ENCODE measurements around the gene PLXNC1. TPM values are rescaled to one million over a fixed set of nuclear protein-coding genes. Genes with fewer than 3 reads are reported as not detected.

PLXNC1 gene
- total RNA-seq, 4 donors from 2014 or later = 4.8 to 6.8 (median 6.2) TPM

- no peaks in the 10 kb centered on the region for H3K27me3 ChIP-seq
- H3K27ac ChIP-seq = no peak overlapping the region
- no peak for TF ChIP-seq EP300 (IDR thresholded peaks at IDR 0.05)
- no peak for TF ChIP-seq POLR2A (IDR thresholded peaks at IDR 0.05)
- TF ChIP-seq CTCF (IDR thresholded peaks at IDR 0.05) = no peak
- TF ChIP-seq POLR2AphosphoS5 (IDR thresholded peaks at IDR 0.05) = no peak
- H3K4me1 ChIP-seq = no peaks in the 10 kb centered on the region
- no peaks in the 10 kb centered on the region for H3K36me3 ChIP-seq
- peaks cover 0 to 3% (median 0%) of the 10 kb centered on the region in 3 donors for H3K9me3 ChIP-seq
- no peak for ATAC-seq
- no peak overlapping the region for H3K4me3 ChIP-seq
- 78 to 83% methylated on average over 5 of the region's 5 CpGs for WGBS, 2 donors (ENCODE audit: low coverage in 1 of 2)
These were observed 34.8 kb downstream of the PLXNC1 start for GRCh38 chr12:94182986-94183707.

DNA sequence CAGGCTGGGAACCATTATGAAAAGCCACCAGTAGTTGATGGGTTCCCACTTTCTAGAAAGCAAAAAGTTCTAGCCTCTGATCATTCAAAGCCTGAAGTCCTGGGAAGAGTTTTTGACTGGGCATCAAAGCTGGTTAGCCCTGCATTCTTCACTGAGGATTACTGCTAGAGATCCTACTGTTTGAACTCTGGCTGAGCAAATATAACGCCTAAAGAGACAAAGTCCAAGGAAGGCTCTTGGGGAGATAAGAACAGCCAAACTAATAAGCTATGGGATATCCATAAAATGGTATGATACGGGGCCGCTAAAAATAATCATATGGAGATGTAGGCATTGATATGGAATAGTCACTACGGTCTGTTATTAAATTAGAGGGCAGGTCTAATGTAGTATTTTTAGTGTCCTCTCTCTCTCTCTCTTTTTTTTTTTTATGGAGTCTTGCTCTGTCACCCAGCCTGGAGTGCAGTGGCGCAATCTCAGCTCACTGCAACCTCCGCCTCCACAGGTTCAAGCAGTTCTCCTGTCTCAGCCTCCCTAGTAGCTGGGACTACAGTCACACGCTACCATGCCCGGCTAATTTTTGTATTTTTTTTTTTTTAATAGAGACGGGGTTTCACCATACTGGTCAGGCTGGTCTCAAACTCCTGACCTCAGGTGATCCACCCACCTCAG, 35.5 kb downstream of the PLXNC1 start:
- no peak overlapping the region for H3K27ac ChIP-seq
- TF ChIP-seq POLR2AphosphoS5 (IDR thresholded peaks at IDR 0.05) = no peak
- no peak for TF ChIP-seq EP300 (IDR thresholded peaks at IDR 0.05)
- no peak for TF ChIP-seq POLR2A (IDR thresholded peaks at IDR 0.05)
- no peak for TF ChIP-seq CTCF (IDR thresholded peaks at IDR 0.05)
- H3K27me3 ChIP-seq = no peaks in the 10 kb centered on the region
- H3K4me3 ChIP-seq = no peak overlapping the region
- no peaks in the 10 kb centered on the region for H3K9me3 ChIP-seq
- H3K4me1 ChIP-seq = no peaks in the 10 kb centered on the region
- no peak for ATAC-seq
- H3K36me3 ChIP-seq = no peaks in the 10 kb centered on the region
- WGBS, 2 donors (ENCODE audit: low coverage in 1 of 2) = 95 to 98% methylated on average over 7 to 9 of the region's 9 CpGs

DNA sequence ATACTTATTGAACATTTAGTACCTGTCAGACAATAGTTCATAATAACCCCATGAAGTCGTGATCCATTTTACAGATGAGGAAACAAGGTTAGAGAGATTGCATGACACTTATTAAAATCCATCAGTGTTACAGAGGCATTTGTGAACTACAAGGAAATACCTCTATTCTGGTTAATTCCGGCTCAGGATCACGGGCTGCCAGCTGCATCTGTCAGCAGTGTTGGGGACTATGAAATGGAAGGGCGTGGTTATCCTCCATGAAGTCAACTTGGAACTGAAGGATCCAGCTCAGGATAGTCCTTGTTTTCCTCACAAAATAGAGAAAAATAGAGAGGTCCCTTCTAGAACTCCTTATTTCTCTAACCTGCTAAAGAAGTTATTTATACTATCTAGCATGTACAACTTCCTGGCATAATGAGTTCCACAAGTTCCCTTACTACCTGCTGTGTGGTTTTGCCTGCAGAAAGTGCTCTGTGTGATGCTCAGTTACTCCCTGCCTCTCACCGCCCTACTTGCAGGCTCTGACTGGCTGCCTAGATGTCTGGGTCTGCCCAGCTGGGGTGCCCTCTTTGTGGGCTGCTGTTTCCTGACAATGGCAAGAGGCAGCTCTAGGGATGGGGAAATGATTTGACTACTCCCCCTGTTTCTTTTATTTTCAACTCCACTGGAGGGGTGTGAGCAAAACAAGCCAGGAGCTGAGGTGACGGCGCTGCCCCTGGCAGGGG, 36.8 kb downstream of the PLXNC1 start:
- H3K4me3 ChIP-seq = no peak overlapping the region

GRCh38 chr12:94185801-94186200, 37.4 kb downstream of the PLXNC1 start:
- WGBS, 2 donors (ENCODE audit: low coverage in 1 of 2) = 76 to 97% methylated on average over 5 of the region's 7 CpGs
- TF ChIP-seq POLR2AphosphoS5 (IDR thresholded peaks at IDR 0.05) (no peak), POLR2A (IDR thresholded peaks at IDR 0.05) (no peak), CTCF (IDR thresholded peaks at IDR 0.05) (no peak), EP300 (IDR thresholded peaks at IDR 0.05) (no peak)
- ATAC-seq = no peak

More for the DNA sequence above, 36.8 kb downstream of the PLXNC1 start:
- H3K27ac ChIP-seq = no peak overlapping the region
- no peaks in the 10 kb centered on the region for H3K36me3 ChIP-seq
- WGBS, 2 donors (ENCODE audit: low coverage in 1 of 2) = 79 to 88% methylated on average over 6 to 7 of the region's 7 CpGs
- TF ChIP-seq CTCF (IDR thresholded peaks at IDR 0.05) (no peak), EP300 (IDR thresholded peaks at IDR 0.05) (no peak), POLR2A (IDR thresholded peaks at IDR 0.05) (no peak), POLR2AphosphoS5 (IDR thresholded peaks at IDR 0.05) (no peak)
- ATAC-seq = no peak
- no peaks in the 10 kb centered on the region for H3K9me3 ChIP-seq
- H3K4me1 ChIP-seq = no peaks in the 10 kb centered on the region
- H3K27me3 ChIP-seq = no peaks in the 10 kb centered on the region

More at GRCh38 chr12:94185801-94186200, 37.4 kb downstream of the PLXNC1 start:
- Histone ChIP-seq H3K27me3 (no peaks in the 10 kb centered on the region), H3K36me3 (no peaks in the 10 kb centered on the region), H3K27ac (no peak overlapping the region), H3K9me3 (no peaks in the 10 kb centered on the region), H3K4me1 (no peaks in the 10 kb centered on the region), H3K4me3 (no peak overlapping the region)
